AG09319 (cell line): Measurements from ENCODE around the gene EIF5A.

ENCODE experiments used
- DNase-seq: peaks from one replicate; pipeline ENCODE4 v3.0.0-alpha.2; 2010; ENCODE audit warnings: low read depth; ENCODE audit errors: extremely low read depth
- CTCF ChIP-seq: IDR thresholded peaks from 2 replicates; pipeline ENCODE4 v1.5.1; 2011; ENCODE audit warnings: low read depth, mild to moderate bottlenecking, inconsistent platforms, low read length, moderate library complexity

Gene EIF5A

GRCh38 chr17:7308625-7309433 lies 1.4 kb downstream of the EIF5A start:
- no peak for TF ChIP-seq CTCF
- no peak for DNase-seq

- TF ChIP-seq CTCF = no peak
- DNase-seq = no peak
These were observed 2.2 kb downstream of the EIF5A start for GRCh38 chr17:7309628-7310027.

- no peak for DNase-seq
- no peak for TF ChIP-seq CTCF
These were observed 3.8 kb downstream of the EIF5A start for GRCh38 chr17:7311110-7311705.

- DNase-seq = no peak
- no peak for TF ChIP-seq CTCF
These were observed 5.1 kb downstream of the EIF5A start for GRCh38 chr17:7312432-7313087.

- DNase-seq = no peak
These were observed 5.9 kb downstream of the EIF5A start for GRCh38 chr17:7313088-7313889.

GRCh38 chr17:7313890-7314718 lies 6.7 kb downstream of the EIF5A start:
- no peak for DNase-seq
- no peak for TF ChIP-seq CTCF

More at GRCh38 chr17:7313088-7313889, 5.9 kb downstream of the EIF5A start:
- TF ChIP-seq CTCF = no peak
